Breast epithelium (tissue), 3 donors: ENCODE data around the gene PAQR4.

ENCODE experiments used
- POLR2A ChIP-seq: fragments of 450-650 bp; IDR thresholded peaks from one replicate; pipeline ENCODE4 v1.6.1; 2016; ENCODE audit warnings: antibody characterized with exemption, mild to moderate bottlenecking, moderate library complexity
- POLR2AphosphoS5 ChIP-seq, 3 donors: sonication (generic); formaldehyde crosslinking; IDR thresholded peaks; one replicate each; pipeline ENCODE4 v1.6.1; 2017; ENCODE audit warnings: antibody characterized with exemption in 3 of 3
- TF ChIP-seq, protein P1 (sequence below), 3 donors: fragments of 450-650 bp; IDR thresholded peaks; one replicate each; pipeline ENCODE4 v1.5.1; 2016 to 2017; ENCODE audit warnings: antibody characterized with exemption in 3 of 3, mild to moderate bottlenecking in 3 of 3, moderate library complexity in 3 of 3

DNA sequence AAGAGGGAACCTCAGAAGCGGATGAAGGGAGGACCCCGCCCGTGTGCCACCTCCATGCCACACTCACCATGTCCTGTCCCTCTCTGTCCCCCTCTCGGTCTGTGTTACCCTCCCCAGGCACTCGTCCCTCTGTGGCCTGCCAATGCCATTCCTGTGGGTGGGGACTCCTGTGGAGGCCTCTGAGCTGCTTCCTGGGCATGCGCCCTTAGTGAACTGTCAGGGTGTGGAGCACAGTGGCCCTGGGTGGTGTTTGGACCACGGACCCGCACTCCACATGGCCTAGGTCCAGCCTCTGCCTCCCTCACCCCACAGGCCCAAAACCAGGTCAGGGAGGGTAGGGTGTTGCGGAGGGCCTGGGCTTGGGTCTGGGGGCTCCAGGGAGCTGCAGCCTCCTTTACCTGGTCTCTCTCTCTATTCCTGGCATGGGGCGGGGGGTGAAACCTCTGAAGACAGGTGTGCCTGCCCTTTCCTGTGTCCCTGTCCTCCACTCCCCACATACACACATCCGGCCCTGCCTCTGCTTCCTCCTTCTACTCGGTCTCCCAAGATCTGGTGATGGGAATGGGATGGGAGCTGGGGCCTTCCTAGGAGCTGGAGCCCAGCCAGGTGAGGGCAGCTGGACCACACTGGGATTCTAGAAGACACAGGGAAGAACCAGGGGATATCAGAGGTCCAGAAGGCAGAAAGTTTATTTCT, 22.6 kb downstream of the PAQR4 start:
- TF ChIP-seq POLR2A (no peak), POLR2AphosphoS5 (IDR thresholded peaks at IDR 0.05) (no peak)
- TF ChIP-seq, protein P1, sequence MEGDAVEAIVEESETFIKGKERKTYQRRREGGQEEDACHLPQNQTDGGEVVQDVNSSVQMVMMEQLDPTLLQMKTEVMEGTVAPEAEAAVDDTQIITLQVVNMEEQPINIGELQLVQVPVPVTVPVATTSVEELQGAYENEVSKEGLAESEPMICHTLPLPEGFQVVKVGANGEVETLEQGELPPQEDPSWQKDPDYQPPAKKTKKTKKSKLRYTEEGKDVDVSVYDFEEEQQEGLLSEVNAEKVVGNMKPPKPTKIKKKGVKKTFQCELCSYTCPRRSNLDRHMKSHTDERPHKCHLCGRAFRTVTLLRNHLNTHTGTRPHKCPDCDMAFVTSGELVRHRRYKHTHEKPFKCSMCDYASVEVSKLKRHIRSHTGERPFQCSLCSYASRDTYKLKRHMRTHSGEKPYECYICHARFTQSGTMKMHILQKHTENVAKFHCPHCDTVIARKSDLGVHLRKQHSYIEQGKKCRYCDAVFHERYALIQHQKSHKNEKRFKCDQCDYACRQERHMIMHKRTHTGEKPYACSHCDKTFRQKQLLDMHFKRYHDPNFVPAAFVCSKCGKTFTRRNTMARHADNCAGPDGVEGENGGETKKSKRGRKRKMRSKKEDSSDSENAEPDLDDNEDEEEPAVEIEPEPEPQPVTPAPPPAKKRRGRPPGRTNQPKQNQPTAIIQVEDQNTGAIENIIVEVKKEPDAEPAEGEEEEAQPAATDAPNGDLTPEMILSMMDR (IDR thresholded peaks at IDR 0.05): no peak
